CD8-positive, alpha-beta memory T cell (primary cell): Measurements from ENCODE around the gene ZNF771. TPM values are rescaled to one million over a fixed set of nuclear protein-coding genes. Genes with fewer than 3 reads are reported as not detected.

Experiments used
- CTCF ChIA-PET: fragments of 350-600 bp; sonication (Branson Sonifier 250); formaldehyde crosslinking; loops from one replicate; lab custom pipeline; 2021; ENCODE audit warnings: antibody characterized with exemption; lab: Charles Lee
- POLR2A ChIA-PET: fragments of 350-600 bp; sonication (Branson Sonifier 250); formaldehyde crosslinking; loops from one replicate; lab custom pipeline; 2021; ENCODE audit warnings: antibody characterized with exemption; lab: Charles Lee
- DNase-seq, 5 donors: peaks; one replicate each; pipeline versions ENCODE4 v3.0.0 to v3.0.0-alpha.2; 2020 to 2022; ENCODE audit warnings: mixed read lengths in 1 of 5
- H3K27ac ChIP-seq: one replicate; pipeline ENCODE4 v1.7.0; 2013; ENCODE audit warnings: low read depth, mild to moderate bottlenecking, low read length, moderate library complexity
- H3K27me3 ChIP-seq: 2 replicates; pipeline ENCODE4 v1.7.0; 2013; ENCODE audit warnings: low read length, mild to moderate bottlenecking; ENCODE audit not compliant: insufficient read depth, poor library complexity, severe bottlenecking
- H3K36me3 ChIP-seq: 2 replicates; pipeline ENCODE4 v1.7.0; 2013; ENCODE audit warnings: mild to moderate bottlenecking, low read length, moderate library complexity; ENCODE audit not compliant: insufficient read depth
- H3K4me1 ChIP-seq: 2 replicates; pipeline ENCODE4 v1.7.0; 2013; ENCODE audit warnings: mild to moderate bottlenecking, low read length, moderate library complexity; ENCODE audit not compliant: insufficient read depth
- H3K4me3 ChIP-seq: 2 replicates; pipeline ENCODE4 v1.7.0; 2013; ENCODE audit warnings: mild to moderate bottlenecking, low read length
- H3K9me3 ChIP-seq: 2 replicates; pipeline ENCODE4 v1.7.0; 2013; ENCODE audit warnings: mild to moderate bottlenecking, low read length
- H3K27ac Mint-ChIP-seq, 8 donors: one replicate each; pipeline ENCODE4 v1.8.0; 2020 to 2021; ENCODE audit warnings: mixed read lengths in 8 of 8, mild to moderate bottlenecking in 6 of 8, inconsistent platforms in 3 of 8, moderate library complexity in 3 of 8
- H3K27me3 Mint-ChIP-seq, 2 donors: one replicate each; pipeline ENCODE4 v1.8.0; 2020 to 2021; ENCODE audit warnings: mixed read lengths in 2 of 2, mild to moderate bottlenecking in 1 of 2, moderate library complexity in 1 of 2
- H3K36me3 Mint-ChIP-seq, 3 donors: one replicate each; pipeline ENCODE4 v1.8.0; 2020 to 2021; ENCODE audit warnings: mixed read lengths in 3 of 3, inconsistent platforms in 1 of 3, mild to moderate bottlenecking in 1 of 3
- H3K4me1 Mint-ChIP-seq, 3 donors: one replicate each; pipeline ENCODE4 v1.8.0; 2020 to 2021; ENCODE audit warnings: mixed read lengths in 3 of 3, inconsistent platforms in 1 of 3, mild to moderate bottlenecking in 1 of 3
- H3K4me3 Mint-ChIP-seq, 7 donors: one replicate each; pipeline ENCODE4 v1.8.0; 2020 to 2021; ENCODE audit warnings: mixed read lengths in 7 of 7, mild to moderate bottlenecking in 6 of 7, moderate library complexity in 4 of 7, inconsistent platforms in 2 of 7
- H3K9me3 Mint-ChIP-seq, 5 donors: one replicate each; pipeline ENCODE4 v1.8.0; 2020 to 2022; ENCODE audit warnings: mixed read lengths in 5 of 5, mild to moderate bottlenecking in 3 of 5, moderate library complexity in 2 of 5, inconsistent platforms in 1 of 5
- polyA plus RNA-seq: library from polyadenylated mRNA; unstranded; fragments of 300-500 nt; fragmentation: Illumina TruSeq; gene quantifications from one replicate; pipeline ENCODE4 v1.2.3, GENCODE V29; 2021
- total RNA-seq, 2 experiments: library from RNA; stranded (reverse); gene quantifications; one replicate each; pipeline ENCODE4 v1.2.3, GENCODE V29; 2021

ZNF771 gene
- total and polyA plus RNA-seq, 3 experiments from 2014 or later = 6.0 to 9.8 (median 7.3) TPM

- H3K9me3 ChIP-seq = no peaks in the 10 kb centered on the region
- Mint-ChIP-seq H3K27me3 (no peaks in the 10 kb centered on the region), H3K27ac (peak overlapping the region; percentile 77 to 94 (median 90)), H3K4me1 (peaks cover 34 to 54% (median 38%) of the 10 kb centered on the region in 3 donors), H3K4me3 (peak overlapping the region; percentile 80 to 92 (median 87)), H3K9me3 (peaks cover 0 to 2% (median 0%) of the 10 kb centered on the region in 5 donors), H3K36me3 (peaks cover 0 to 27% (median 4%) of the 10 kb centered on the region in 3 donors)
- ChIA-PET CTCF (interaction anchor here (2.9 to 3.2 kb wide), 2 partner anchors 10 to 17 kb away, joined by 10 to 16 read pairs; partner anchors contain the start of gene SEPTIN1), POLR2A (interaction anchor here (0.5 to 1.2 kb wide), 3 partner anchors 9 to 17 kb away, joined by 4 to 7 read pairs (median 4); partner anchors contain the start of gene SEPTIN1)
- DNase-seq = no peak
- H3K4me1 ChIP-seq = peaks cover 25% of the 10 kb centered on the region
- no peaks in the 10 kb centered on the region for H3K36me3 ChIP-seq
- H3K27ac ChIP-seq = peak overlapping the region; percentile 38
- H3K4me3 ChIP-seq = peak overlapping the region; percentile 59
- H3K27me3 ChIP-seq = no peaks in the 10 kb centered on the region
Measured at GRCh38 chr16:30399435-30400186, 7.8 kb upstream of the ZNF771 start.

DNA sequence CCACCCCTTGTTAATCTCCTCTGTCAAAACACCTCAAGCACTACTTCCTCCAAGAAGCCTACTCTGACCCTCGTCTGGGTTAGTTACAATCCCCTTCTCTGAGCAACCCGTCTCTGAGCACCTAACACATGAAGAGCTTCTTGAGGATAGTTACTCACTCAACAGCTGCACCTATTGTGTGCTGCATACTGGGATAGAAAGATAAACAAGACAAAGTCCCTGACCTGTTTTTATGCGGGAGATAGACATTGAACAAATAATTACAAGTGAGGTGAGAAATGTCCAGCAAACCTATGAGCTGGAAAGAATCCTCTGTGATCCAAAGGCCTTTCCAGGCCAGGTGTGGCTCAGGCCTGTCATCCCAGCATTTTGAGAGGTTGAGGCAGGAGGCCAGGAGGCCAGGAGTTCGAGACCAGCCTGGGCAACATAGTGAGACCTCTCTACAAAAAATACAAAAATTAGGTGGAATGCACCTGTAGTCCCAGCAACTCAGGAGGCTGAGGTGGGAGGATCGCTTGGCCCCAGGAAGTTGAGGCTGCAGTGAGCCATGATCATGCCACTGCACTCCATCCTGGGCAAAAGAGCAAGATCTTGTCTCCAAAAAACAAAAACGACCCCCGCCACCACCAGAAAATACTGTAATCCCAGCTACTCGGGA, 5.5 kb upstream of the ZNF771 start:
- Mint-ChIP-seq H3K9me3 (peaks cover 0 to 2% (median 0%) of the 10 kb centered on the region in 5 donors), H3K27ac (peak overlapping the region in 3 of 8 donors; percentile 33 to 40 (median 35)), H3K4me3 (peak overlapping the region; percentile 63 to 92 (median 85)), H3K4me1 (peaks cover 27 to 44% (median 28%) of the 10 kb centered on the region in 3 donors), H3K36me3 (peaks cover 0 to 21% (median 3%) of the 10 kb centered on the region in 3 donors), H3K27me3 (no peaks in the 10 kb centered on the region)
- no peak for DNase-seq
- Histone ChIP-seq H3K4me1 (peaks cover 20% of the 10 kb centered on the region), H3K4me3 (no peak overlapping the region), H3K27me3 (no peaks in the 10 kb centered on the region), H3K36me3 (no peaks in the 10 kb centered on the region), H3K9me3 (no peaks in the 10 kb centered on the region), H3K27ac (no peak overlapping the region)
- ChIA-PET CTCF (interaction anchor here (0.6 to 1.7 kb wide), 4 partner anchors 8 to 312 kb away, joined by 3 to 6 read pairs (median 4); no protein-coding TSS in a partner anchor), POLR2A (interaction anchor here (0.9 kb wide), 1 partner anchor 20 kb away, joined by 3 read pairs; the partner anchor contains the start of gene SEPTIN1)

- Histone ChIP-seq H3K4me3 (peak overlapping the region; percentile 87), H3K27me3 (no peaks in the 10 kb centered on the region), H3K4me1 (peaks cover 12% of the 10 kb centered on the region), H3K27ac (peak overlapping the region; percentile 54), H3K9me3 (no peaks in the 10 kb centered on the region), H3K36me3 (no peaks in the 10 kb centered on the region)
- CTCF ChIA-PET = interaction anchor here (0.7 to 3.8 kb wide), 16 partner anchors 11 to 352 kb away, joined by 3 to 28 read pairs (median 4); partner anchors contain the start of genes DCTPP1, SEPTIN1, TBC1D10B and TBX6
- Mint-ChIP-seq H3K36me3 (peaks cover 0 to 5% (median 0%) of the 10 kb centered on the region in 3 donors), H3K27ac (peak overlapping the region; percentile 81 to 98 (median 94)), H3K9me3 (no peaks in the 10 kb centered on the region), H3K4me1 (peaks cover 20 to 31% (median 23%) of the 10 kb centered on the region in 3 donors), H3K4me3 (peak overlapping the region; percentile 88 to 99 (median 91)), H3K27me3 (no peaks in the 10 kb centered on the region)
- POLR2A ChIA-PET = interaction anchor here (0.6 to 2.6 kb wide), 11 partner anchors 11 to 389 kb away, joined by 3 to 20 read pairs (median 4); partner anchors contain the start of genes ALDOA, DCTPP1, SEPTIN1 and ZNF48
- no peak for DNase-seq
Measured at GRCh38 chr16:30406795-30407101, 658 bp upstream of the ZNF771 start.

DNA sequence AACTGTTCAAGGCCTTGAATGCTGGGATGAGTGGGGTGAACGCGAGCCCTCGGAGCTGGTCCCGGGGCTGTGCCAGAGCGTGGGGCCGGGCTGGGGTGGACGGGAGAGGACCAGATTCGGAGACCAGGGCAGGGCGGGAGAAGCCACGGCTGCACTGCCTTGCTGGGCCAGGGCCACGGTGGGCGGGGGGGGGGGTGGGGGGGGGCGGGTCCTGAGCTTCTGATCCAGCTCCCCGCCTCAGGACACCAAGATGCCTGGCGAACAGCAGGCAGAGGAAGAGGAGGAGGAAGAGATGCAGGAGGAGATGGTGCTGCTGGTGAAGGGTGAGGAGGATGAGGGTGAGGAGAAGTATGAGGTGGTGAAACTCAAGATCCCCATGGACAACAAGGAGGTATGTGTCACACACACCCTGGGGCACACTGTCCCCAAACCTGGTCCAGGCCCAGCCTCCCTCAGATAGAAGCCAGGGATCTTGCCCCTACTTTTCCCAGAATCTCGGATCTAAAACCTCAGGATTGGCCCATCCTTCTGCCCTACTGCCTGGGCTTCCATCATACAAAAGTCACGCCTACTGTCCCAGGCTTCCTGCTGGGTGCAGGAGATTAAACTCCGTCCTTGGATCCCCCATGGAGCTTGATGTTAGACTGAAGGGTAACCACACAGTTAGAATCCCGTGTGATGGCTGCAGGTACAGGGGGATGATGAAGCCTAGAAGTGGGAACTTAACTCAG, 563 bp downstream of the ZNF771 start:
- Mint-ChIP-seq H3K4me3 (peak overlapping the region; percentile 63 to 96 (median 76)), H3K4me1 (peaks cover 22 to 34% (median 23%) of the 10 kb centered on the region in 3 donors), H3K36me3 (peaks cover 0 to 11% (median 0%) of the 10 kb centered on the region in 3 donors), H3K27ac (peak overlapping the region; percentile 12 to 89 (median 56)), H3K9me3 (no peaks in the 10 kb centered on the region), H3K27me3 (no peaks in the 10 kb centered on the region)
- no peaks in the 10 kb centered on the region for H3K36me3 ChIP-seq
- POLR2A ChIA-PET = interaction anchor here (1.0 to 2.6 kb wide), 6 partner anchors 10 to 343 kb away, joined by 3 to 20 read pairs (median 10); partner anchors contain the start of genes ALDOA, SEPTIN1 and ZNF48
- no peaks in the 10 kb centered on the region for H3K9me3 ChIP-seq
- DNase-seq = no peak
- H3K4me1 ChIP-seq = peaks cover 12% of the 10 kb centered on the region
- CTCF ChIA-PET = interaction anchor here (0.7 to 3.8 kb wide), 17 partner anchors 9 to 353 kb away, joined by 3 to 28 read pairs (median 5); partner anchors contain the start of genes DCTPP1, SEPTIN1, TBC1D10B and ZNF48
- peak overlapping the region; percentile 87 for H3K4me3 ChIP-seq
- H3K27me3 ChIP-seq = no peaks in the 10 kb centered on the region
- H3K27ac ChIP-seq = peak overlapping the region; percentile 54

DNA sequence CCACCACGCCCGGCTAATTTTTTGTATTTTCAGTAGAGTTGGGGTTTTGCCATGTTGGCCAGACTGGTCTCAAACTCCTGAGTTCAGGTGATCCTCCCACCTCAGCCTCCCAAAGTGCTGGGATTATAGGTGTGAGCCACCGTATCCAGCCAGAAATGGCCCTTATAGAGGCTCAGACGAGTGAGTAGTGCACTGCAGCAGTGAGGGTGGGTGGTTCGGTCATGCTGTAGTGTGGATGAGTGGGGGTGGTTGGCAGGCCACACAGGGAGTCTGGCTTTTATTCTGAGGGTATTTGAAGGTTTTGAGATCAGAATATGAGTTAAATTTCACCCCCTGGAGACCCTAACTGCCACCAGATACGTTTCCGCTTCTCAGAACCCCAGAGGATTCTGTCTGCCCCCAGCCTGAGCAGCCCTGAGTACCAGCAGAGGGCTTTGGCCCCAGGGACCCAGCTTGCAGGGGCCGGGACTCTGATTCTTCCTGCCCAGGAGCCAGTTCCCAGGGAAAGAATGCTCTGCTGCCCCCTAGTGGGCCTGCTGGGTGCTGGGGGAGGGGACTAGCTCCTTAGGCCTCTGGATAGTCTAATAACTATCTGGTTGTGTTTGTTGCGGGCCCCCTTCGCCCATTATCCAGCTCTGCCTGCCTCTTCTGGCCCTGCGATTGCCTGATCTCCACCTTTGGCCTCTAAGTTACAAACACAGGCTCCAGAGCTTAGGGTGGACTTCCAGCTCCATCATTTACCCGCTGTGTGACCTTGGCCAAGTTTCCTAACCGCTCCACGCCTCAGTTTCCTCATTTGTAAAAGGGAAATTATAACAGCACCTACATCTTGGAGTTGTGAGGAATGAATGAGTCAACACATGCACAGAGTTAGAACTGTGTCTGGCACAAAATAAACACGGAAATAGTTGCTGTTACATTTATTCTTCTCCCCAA, 2.0 kb downstream of the ZNF771 start:
- ChIA-PET CTCF (interaction anchor here (0.6 to 3.8 kb wide), 40 partner anchors 8 to 366 kb away, joined by 3 to 28 read pairs (median 4); partner anchors contain the start of genes CD2BP2, DCTPP1, GDPD3 and SEPTIN1), POLR2A (interaction anchor here (0.6 to 1.9 kb wide), 8 partner anchors 9 to 619 kb away, joined by 3 to 12 read pairs (median 6); partner anchors contain the start of genes DCTPP1 and KIF22)

DNA sequence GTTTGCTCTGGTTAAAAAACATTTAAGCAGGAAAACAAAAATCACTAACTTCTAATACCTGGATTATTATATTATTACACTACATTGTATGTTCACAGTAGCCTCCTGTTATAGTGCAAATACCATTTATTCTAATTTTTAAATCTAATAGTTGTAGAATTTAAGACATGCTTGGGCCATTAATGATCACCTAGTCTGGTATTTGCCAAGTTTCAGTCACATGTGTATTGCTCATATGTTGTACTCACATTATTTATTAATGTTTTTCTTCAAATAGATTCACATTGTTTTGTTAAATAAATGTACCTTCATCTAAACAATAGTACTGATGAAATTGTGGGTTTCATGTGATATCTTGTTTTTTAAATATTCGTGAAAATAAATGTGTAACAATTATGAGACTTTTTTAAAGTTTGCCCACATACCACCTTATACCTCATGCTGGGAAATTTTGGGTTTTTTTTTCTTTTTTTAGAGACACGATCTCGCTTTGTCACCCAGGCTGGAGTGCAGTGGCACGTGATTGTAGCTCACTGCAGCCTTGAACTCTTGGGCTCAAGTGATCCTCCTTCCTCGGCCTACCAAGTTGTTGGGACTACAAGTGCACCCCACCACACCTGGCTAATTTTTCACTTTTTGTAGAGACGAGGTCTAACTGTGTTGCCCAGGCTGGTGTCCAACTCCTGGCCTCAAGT, 5.9 kb downstream of the ZNF771 start:
- H3K36me3 ChIP-seq = no peaks in the 10 kb centered on the region
- Mint-ChIP-seq H3K36me3 (peaks cover 0 to 15% (median 4%) of the 10 kb centered on the region in 3 donors), H3K27ac (peak overlapping the region in 2 of 8 donors; percentile 29), H3K4me3 (no peak overlapping the region), H3K27me3 (no peaks in the 10 kb centered on the region), H3K9me3 (no peaks in the 10 kb centered on the region), H3K4me1 (peaks cover 18 to 31% (median 25%) of the 10 kb centered on the region in 3 donors)
- CTCF ChIA-PET = interaction anchor here (1.0 to 1.5 kb wide), 3 partner anchors 16 to 321 kb away, joined by 3 to 5 read pairs (median 4); partner anchors contain the start of genes DCTPP1 and TBX6
- POLR2A ChIA-PET = no interaction called here
- no peaks in the 10 kb centered on the region for H3K27me3 ChIP-seq
- no peak overlapping the region for H3K4me3 ChIP-seq
- H3K27ac ChIP-seq = no peak overlapping the region
- no peaks in the 10 kb centered on the region for H3K9me3 ChIP-seq
- peaks cover 9% of the 10 kb centered on the region for H3K4me1 ChIP-seq
- no peak for DNase-seq

More for the DNA sequence above, 2.0 kb downstream of the ZNF771 start:
- Mint-ChIP-seq H3K27ac (peak overlapping the region in 7 of 8 donors; percentile 22 to 89 (median 59)), H3K36me3 (peaks cover 0 to 17% (median 0%) of the 10 kb centered on the region in 3 donors), H3K4me3 (peak overlapping the region; percentile 38 to 91 (median 76)), H3K27me3 (no peaks in the 10 kb centered on the region), H3K4me1 (peaks cover 22 to 34% (median 23%) of the 10 kb centered on the region in 3 donors), H3K9me3 (no peaks in the 10 kb centered on the region)
- peaks cover 12% of the 10 kb centered on the region for H3K4me1 ChIP-seq
- H3K9me3 ChIP-seq = no peaks in the 10 kb centered on the region
- H3K4me3 ChIP-seq = no peak overlapping the region
- no peaks in the 10 kb centered on the region for H3K36me3 ChIP-seq
- peak; percentile 82 to 94 (median 91) for DNase-seq
- no peaks in the 10 kb centered on the region for H3K27me3 ChIP-seq
- H3K27ac ChIP-seq = no peak overlapping the region
